Neural cell (in vitro differentiated cells): Measurements from ENCODE around the gene TOR1AIP2.

Experiments used
- CTCF ChIP-seq: fragments of 450-650 bp; IDR thresholded peaks from 2 replicates; pipeline ENCODE4 v1.5.1; 2014; ENCODE audit warnings: antibody characterized with exemption, mild to moderate bottlenecking, moderate library complexity; ENCODE audit not compliant: poor library complexity, severe bottlenecking
- EZH2 ChIP-seq: fragments of 200-600, 300-800 bp; shearing (Covaris generic), sonication (generic); IDR thresholded peaks from 2 replicates; pipeline ENCODE4 v1.6.1; 2014; ENCODE audit warnings: antibody characterized with exemption, low read length, borderline replicate concordance, mild to moderate bottlenecking; ENCODE audit not compliant: insufficient read depth, poor library complexity, severe bottlenecking
- SMC3 ChIP-seq: fragments of 450-650 bp; conservative IDR thresholded peaks from 2 replicates; pipeline ENCODE4 v1.6.1; 2014; ENCODE audit warnings: antibody characterized with exemption, mild to moderate bottlenecking, moderate library complexity; ENCODE audit not compliant: poor library complexity

GRCh38 chr1:179825798-179826460 lies 51.7 kb downstream of the TOR1AIP2 start:
- TF ChIP-seq CTCF = no peak
- TF ChIP-seq SMC3 = no peak
- TF ChIP-seq EZH2 = no peak
